Activated naive CD4-positive, alpha-beta T cell treated with anti-CD3 and anti-CD28 coated beads, Interleukin-2, amount 50 U/mL, for 24 hours (primary cell): Measurements from ENCODE around the gene DERA.
"Not testable (repeated sequence)": the region's sequence is repeated elsewhere in the genome, so short reads cannot be mapped to it uniquely, and the experiment has no call there.

ENCODE experiments used
- H3K27ac Mint-ChIP-seq: one replicate; pipeline ENCODE4 v1.8.0; 2021; ENCODE audit warnings: mild to moderate bottlenecking, mixed read lengths
- H3K27me3 Mint-ChIP-seq: one replicate; pipeline ENCODE4 v1.8.0; 2021; ENCODE audit warnings: mixed read lengths
- H3K36me3 Mint-ChIP-seq: one replicate; pipeline ENCODE4 v1.8.0; 2021; ENCODE audit warnings: mixed read lengths
- H3K4me1 Mint-ChIP-seq: one replicate; pipeline ENCODE4 v1.8.0; 2021; ENCODE audit warnings: mixed read lengths
- H3K4me3 Mint-ChIP-seq: one replicate; pipeline ENCODE4 v1.8.0; 2021; ENCODE audit warnings: mild to moderate bottlenecking, mixed read lengths
- H3K9me3 Mint-ChIP-seq: one replicate; pipeline ENCODE4 v1.8.0; 2021; ENCODE audit warnings: mixed read lengths

DERA gene

GRCh38 chr12:16036073-16036472 lies 124.9 kb downstream of the DERA start:
- H3K4me3 Mint-ChIP-seq: no peak overlapping the region
- H3K4me1 Mint-ChIP-seq: no peaks in the 10 kb centered on the region
- peaks cover 30% of the 10 kb centered on the region for H3K36me3 Mint-ChIP-seq
- no peaks in the 10 kb centered on the region for H3K9me3 Mint-ChIP-seq
- no peak overlapping the region for H3K27ac Mint-ChIP-seq
- no peaks in the 10 kb centered on the region for H3K27me3 Mint-ChIP-seq

- Mint-ChIP-seq H3K4me3 (no peak overlapping the region), H3K27me3 (no peaks in the 10 kb centered on the region), H3K4me1 (no peaks in the 10 kb centered on the region), H3K36me3 (peaks cover 30% of the 10 kb centered on the region), H3K9me3 (peaks cover 6% of the 10 kb centered on the region), H3K27ac (no peak overlapping the region)
Measured at GRCh38 chr12:16037533-16037932, 126.4 kb downstream of the DERA start.

DNA sequence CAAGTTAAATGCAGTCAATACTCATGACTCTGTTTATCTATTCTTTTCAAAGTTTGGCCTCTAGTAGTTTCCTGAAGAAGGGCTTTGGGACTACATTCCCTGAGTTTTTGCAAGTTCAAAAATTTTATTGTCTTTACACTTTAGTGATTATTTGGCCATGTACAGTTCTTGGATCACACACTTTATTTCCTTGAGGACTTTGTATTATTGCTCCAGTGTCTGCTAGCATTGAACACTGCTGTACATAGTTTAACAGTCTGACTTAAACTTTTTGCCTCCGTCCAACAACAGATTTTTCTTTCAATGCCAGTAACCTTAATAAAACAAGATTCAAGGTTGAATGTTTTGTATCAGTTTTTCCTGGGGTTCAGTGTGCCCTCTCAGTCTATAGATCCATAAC lies 132.3 kb downstream of the DERA start:
- no peaks in the 10 kb centered on the region for H3K27me3 Mint-ChIP-seq
- no peak overlapping the region for H3K27ac Mint-ChIP-seq
- H3K9me3 Mint-ChIP-seq: peaks cover 28% of the 10 kb centered on the region
- H3K36me3 Mint-ChIP-seq: peaks cover 20% of the 10 kb centered on the region
- no peak overlapping the region for H3K4me3 Mint-ChIP-seq
- H3K4me1 Mint-ChIP-seq: no peaks in the 10 kb centered on the region

GRCh38 chr12:16046266-16046665 lies 135.1 kb downstream of the DERA start:
- H3K4me3 Mint-ChIP-seq: no peak overlapping the region
- peaks cover 44% of the 10 kb centered on the region for H3K9me3 Mint-ChIP-seq
- no peak overlapping the region for H3K27ac Mint-ChIP-seq
- no peaks in the 10 kb centered on the region for H3K27me3 Mint-ChIP-seq
- H3K36me3 Mint-ChIP-seq: peaks cover 17% of the 10 kb centered on the region
- H3K4me1 Mint-ChIP-seq: no peaks in the 10 kb centered on the region

DNA sequence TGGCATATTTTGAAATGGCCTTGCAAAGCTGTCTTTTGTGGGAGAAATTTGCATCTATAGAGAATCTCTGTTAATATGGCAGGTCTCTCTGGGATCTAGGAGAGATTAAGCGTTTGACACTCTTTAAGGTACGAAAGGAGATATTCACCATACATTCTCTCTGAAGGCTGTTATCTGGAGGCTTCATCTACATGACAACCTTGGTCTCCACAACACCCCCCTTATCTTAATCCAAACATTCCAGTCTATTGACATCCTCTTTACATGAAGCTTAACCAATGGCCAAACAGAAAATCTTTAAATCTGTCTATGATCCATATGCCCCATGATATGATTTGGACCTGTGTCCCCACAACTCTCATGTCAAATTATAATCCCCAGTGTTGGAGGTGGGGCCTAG lies 137.4 kb downstream of the DERA start:
- no peak overlapping the region for H3K4me3 Mint-ChIP-seq
- peaks cover 37% of the 10 kb centered on the region for H3K9me3 Mint-ChIP-seq
- no peaks in the 10 kb centered on the region for H3K27me3 Mint-ChIP-seq
- H3K4me1 Mint-ChIP-seq: no peaks in the 10 kb centered on the region
- H3K27ac Mint-ChIP-seq: no peak overlapping the region
- H3K36me3 Mint-ChIP-seq: peaks cover 13% of the 10 kb centered on the region

GRCh38 chr12:16056910-16057309 lies 145.8 kb downstream of the DERA start:
- Mint-ChIP-seq H3K27me3 (no peaks in the 10 kb centered on the region), H3K27ac (no peak overlapping the region), H3K36me3 (peaks cover 3% of the 10 kb centered on the region), H3K4me3 (no peak overlapping the region), H3K4me1 (no peaks in the 10 kb centered on the region), H3K9me3 (no peaks in the 10 kb centered on the region)

GRCh38 chr12:16057351-16057751 lies 146.2 kb downstream of the DERA start:
- H3K9me3 Mint-ChIP-seq, H3K4me3 Mint-ChIP-seq, H3K4me1 Mint-ChIP-seq, H3K27ac Mint-ChIP-seq, H3K36me3 Mint-ChIP-seq, H3K27me3 Mint-ChIP-seq: not testable (repeated sequence)

DNA sequence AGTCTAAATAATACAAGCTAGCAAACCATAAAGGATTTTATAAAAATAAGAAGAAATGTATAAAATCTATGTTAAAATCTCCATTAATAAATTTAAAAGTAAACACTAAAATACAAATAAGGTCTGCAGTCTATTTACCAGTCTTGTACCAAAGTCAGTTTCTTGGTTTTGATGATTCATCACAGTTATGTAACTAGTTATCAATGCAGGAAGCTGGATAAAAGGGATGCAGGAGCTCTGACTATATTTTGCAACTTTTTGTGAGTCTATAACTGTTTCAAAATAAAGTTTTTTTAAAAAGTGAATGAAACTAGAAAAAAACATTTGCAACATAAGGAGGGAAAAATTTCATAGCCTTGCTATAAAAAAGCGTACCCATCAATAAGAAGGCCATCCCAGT lies 151.5 kb downstream of the DERA start:
- Mint-ChIP-seq H3K27ac (no peak overlapping the region), H3K27me3 (no peaks in the 10 kb centered on the region), H3K36me3 (no peaks in the 10 kb centered on the region), H3K4me1 (no peaks in the 10 kb centered on the region), H3K9me3 (no peaks in the 10 kb centered on the region), H3K4me3 (no peak overlapping the region)

DNA sequence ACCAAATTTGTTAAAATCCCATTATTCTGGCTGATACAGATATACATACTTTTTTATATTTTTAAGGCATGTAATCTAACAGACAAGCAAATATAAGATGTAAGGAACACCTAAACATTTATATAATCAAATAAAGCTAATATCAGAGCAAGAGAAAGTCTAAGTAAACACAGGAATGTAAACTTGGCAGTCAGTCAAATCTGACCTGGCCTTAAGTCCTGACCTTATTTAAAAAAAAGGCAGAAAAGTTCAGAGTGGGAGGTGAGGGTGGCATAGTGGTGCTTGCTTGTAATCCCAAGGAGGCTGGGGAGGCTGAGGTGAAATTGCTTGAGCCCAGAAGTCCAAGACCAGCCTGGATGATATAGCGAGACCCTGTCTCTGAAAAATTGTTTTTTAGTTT lies 152.6 kb downstream of the DERA start:
- H3K4me3 Mint-ChIP-seq: no peak overlapping the region
- H3K27ac Mint-ChIP-seq: no peak overlapping the region
- no peaks in the 10 kb centered on the region for H3K4me1 Mint-ChIP-seq
- H3K27me3 Mint-ChIP-seq: peaks cover 2% of the 10 kb centered on the region
- H3K9me3 Mint-ChIP-seq: no peaks in the 10 kb centered on the region
- H3K36me3 Mint-ChIP-seq: no peaks in the 10 kb centered on the region

GRCh38 chr12:16070113-16070512 lies 159.0 kb downstream of the DERA start:
- peaks cover 5% of the 10 kb centered on the region for H3K27me3 Mint-ChIP-seq

GRCh38 chr12:16072678-16073077 lies 161.5 kb downstream of the DERA start:
- H3K4me1 Mint-ChIP-seq: no peaks in the 10 kb centered on the region
- no peak overlapping the region for H3K27ac Mint-ChIP-seq
- H3K9me3 Mint-ChIP-seq: no peaks in the 10 kb centered on the region
- no peaks in the 10 kb centered on the region for H3K36me3 Mint-ChIP-seq
- no peak overlapping the region for H3K4me3 Mint-ChIP-seq
- peaks cover 5% of the 10 kb centered on the region for H3K27me3 Mint-ChIP-seq

More at GRCh38 chr12:16070113-16070512, 159.0 kb downstream of the DERA start:
- no peak overlapping the region for H3K27ac Mint-ChIP-seq
- H3K9me3 Mint-ChIP-seq: no peaks in the 10 kb centered on the region
- H3K4me3 Mint-ChIP-seq: no peak overlapping the region
- H3K4me1 Mint-ChIP-seq: no peaks in the 10 kb centered on the region
- no peaks in the 10 kb centered on the region for H3K36me3 Mint-ChIP-seq

DNA sequence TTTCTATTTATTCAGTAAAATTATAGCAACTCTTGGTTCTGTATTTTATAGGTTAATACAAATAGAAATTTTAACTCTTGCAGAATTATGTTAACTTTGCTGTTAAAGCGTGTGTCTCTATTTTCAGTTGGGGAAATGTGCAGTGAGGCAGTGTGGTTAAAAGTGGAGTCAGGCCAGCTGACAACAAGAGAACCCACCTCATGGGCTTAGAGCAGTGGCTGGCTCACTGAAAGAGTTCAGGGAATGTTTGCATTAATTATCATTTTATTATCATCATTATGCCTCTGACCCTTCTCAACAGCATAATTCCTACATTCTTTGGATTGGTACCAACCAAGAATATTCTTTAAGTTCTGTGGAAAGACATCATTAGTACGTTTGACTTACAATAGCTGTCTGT lies 163.8 kb downstream of the DERA start:
- Mint-ChIP-seq H3K27ac (no peak overlapping the region), H3K4me3 (no peak overlapping the region), H3K36me3 (no peaks in the 10 kb centered on the region), H3K4me1 (no peaks in the 10 kb centered on the region), H3K9me3 (no peaks in the 10 kb centered on the region), H3K27me3 (peaks cover 1% of the 10 kb centered on the region)

DNA sequence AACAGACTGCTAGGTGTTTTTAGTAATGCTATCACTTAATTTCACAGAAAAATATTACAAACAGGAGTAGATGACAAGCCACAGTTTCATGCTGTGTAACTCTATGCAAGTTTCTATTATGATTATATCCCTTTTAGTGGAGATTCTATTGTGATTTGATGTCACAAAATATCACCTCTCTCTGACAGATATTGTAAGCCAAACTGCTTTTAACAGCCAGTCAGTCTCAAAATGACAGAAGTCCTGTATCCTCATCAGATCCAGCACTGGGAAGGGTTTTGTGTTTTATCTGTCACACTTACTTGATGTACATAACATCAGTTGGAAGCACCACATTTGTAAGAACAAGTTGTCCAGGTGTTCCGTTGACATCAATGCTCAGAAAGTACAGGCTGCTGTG lies 164.8 kb downstream of the DERA start:
- no peaks in the 10 kb centered on the region for H3K36me3 Mint-ChIP-seq
- H3K27ac Mint-ChIP-seq: no peak overlapping the region
- peaks cover 1% of the 10 kb centered on the region for H3K27me3 Mint-ChIP-seq
- no peak overlapping the region for H3K4me3 Mint-ChIP-seq
- H3K4me1 Mint-ChIP-seq: no peaks in the 10 kb centered on the region
- no peaks in the 10 kb centered on the region for H3K9me3 Mint-ChIP-seq

- Mint-ChIP-seq H3K36me3 (no peaks in the 10 kb centered on the region), H3K9me3 (no peaks in the 10 kb centered on the region), H3K4me1 (no peaks in the 10 kb centered on the region), H3K27me3 (peaks cover 1% of the 10 kb centered on the region), H3K27ac (no peak overlapping the region), H3K4me3 (no peak overlapping the region)
Measured at GRCh38 chr12:16076557-16076956, 165.4 kb downstream of the DERA start.

DNA sequence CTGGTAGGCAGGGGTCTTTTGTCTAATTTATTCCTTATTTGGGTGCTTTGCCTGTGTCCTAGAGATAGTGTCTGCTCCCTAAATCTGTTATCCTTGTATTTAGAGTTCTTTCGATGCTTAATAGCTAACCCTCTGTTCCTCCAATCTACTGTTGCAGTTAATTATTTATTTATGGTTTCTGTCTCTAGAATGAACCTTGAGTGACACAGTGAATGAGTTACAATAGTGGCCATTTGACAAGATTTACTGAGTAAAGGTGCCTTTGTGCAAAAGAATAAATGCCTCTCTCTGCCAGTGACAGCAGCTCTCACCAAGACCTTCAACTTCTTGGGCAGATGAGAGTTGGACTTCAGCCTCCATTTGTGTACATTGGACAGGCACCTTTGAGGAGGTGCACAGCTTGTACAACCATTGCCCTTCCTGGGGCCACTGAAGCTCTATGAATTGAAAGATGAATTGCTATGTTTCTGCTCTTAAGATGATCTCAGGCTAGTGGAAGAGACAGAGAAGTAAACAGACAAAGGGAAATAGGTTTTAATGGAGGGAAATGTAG lies 165.9 kb downstream of the DERA start:
- no peak overlapping the region for H3K27ac Mint-ChIP-seq
- H3K4me1 Mint-ChIP-seq: no peaks in the 10 kb centered on the region
- no peaks in the 10 kb centered on the region for H3K9me3 Mint-ChIP-seq
- H3K36me3 Mint-ChIP-seq: no peaks in the 10 kb centered on the region
- peaks cover 1% of the 10 kb centered on the region for H3K27me3 Mint-ChIP-seq
- no peak overlapping the region for H3K4me3 Mint-ChIP-seq

DNA sequence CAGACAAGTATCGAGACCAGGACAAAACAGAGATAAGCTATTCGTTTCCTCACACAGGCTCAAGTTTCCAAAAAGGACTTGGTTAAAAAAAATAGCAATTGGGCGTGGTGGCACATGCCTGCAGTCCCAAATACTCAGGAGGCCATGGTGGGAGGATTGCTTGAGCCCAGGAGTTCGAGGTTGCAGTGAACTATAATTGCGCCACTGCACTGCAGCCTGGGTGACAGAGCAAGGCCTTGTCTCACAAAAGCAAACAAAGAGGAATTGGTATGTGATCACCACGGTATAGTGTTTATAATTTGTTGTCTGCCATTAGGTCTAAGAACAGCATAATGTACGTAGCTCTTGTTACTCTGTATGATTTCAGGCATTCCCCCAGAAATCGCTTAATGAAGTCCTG lies 175.3 kb downstream of the DERA start:
- Mint-ChIP-seq H3K36me3 (no peaks in the 10 kb centered on the region), H3K4me1 (no peaks in the 10 kb centered on the region), H3K4me3 (no peak overlapping the region), H3K9me3 (no peaks in the 10 kb centered on the region), H3K27me3 (no peaks in the 10 kb centered on the region), H3K27ac (no peak overlapping the region)

GRCh38 chr12:16086942-16087341 lies 175.8 kb downstream of the DERA start:
- no peaks in the 10 kb centered on the region for H3K9me3 Mint-ChIP-seq
- H3K36me3 Mint-ChIP-seq: no peaks in the 10 kb centered on the region
- no peaks in the 10 kb centered on the region for H3K4me1 Mint-ChIP-seq
- H3K27me3 Mint-ChIP-seq: no peaks in the 10 kb centered on the region
- H3K4me3 Mint-ChIP-seq: no peak overlapping the region
- H3K27ac Mint-ChIP-seq: no peak overlapping the region
